Astrocyte (in vitro differentiated cells and primary cell): Measurements from ENCODE around the gene KIAA0040.

Experiments used
- EZH2 ChIP-seq: IDR thresholded peaks from 2 replicates; pipeline ENCODE4 v1.6.1; 2012; ENCODE audit warnings: mild to moderate bottlenecking, low read length, inconsistent platforms; ENCODE audit not compliant: insufficient read depth
- TF ChIP-seq, protein P1 (sequence below): IDR thresholded peaks from 2 replicates; pipeline ENCODE4 v1.5.1; 2011; ENCODE audit warnings: low read depth, mild to moderate bottlenecking, inconsistent platforms, low read length, moderate library complexity; ENCODE audit not compliant: insufficient read depth

DNA sequence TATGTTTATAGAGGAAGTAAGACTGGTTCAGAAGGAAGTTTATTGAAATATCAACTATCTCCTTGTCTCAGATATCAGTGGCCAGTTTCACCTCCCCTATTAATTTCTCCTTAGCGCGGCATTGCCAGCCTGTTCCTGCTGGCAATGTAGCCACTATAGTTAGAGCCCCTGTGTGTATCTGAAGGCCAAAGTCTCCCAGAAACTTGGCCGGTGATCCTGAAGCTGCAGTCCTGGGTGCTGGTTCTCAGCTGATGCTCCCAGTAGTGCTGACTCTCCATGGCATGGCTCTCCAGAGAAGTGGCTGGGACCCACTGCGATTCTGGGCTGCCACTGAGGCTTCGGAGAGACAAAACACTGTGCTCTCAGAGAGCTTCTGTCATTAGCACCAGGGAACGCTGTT is 65.0 kb downstream of the KIAA0040 start:
- TF ChIP-seq, protein P1, sequence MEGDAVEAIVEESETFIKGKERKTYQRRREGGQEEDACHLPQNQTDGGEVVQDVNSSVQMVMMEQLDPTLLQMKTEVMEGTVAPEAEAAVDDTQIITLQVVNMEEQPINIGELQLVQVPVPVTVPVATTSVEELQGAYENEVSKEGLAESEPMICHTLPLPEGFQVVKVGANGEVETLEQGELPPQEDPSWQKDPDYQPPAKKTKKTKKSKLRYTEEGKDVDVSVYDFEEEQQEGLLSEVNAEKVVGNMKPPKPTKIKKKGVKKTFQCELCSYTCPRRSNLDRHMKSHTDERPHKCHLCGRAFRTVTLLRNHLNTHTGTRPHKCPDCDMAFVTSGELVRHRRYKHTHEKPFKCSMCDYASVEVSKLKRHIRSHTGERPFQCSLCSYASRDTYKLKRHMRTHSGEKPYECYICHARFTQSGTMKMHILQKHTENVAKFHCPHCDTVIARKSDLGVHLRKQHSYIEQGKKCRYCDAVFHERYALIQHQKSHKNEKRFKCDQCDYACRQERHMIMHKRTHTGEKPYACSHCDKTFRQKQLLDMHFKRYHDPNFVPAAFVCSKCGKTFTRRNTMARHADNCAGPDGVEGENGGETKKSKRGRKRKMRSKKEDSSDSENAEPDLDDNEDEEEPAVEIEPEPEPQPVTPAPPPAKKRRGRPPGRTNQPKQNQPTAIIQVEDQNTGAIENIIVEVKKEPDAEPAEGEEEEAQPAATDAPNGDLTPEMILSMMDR, result no peak
- TF ChIP-seq EZH2, result no peak
